Suprapubic skin (tissue), 4 donors: ENCODE data around the gene NEFH. TPM values are rescaled to one million over a fixed set of nuclear protein-coding genes. Genes with fewer than 3 reads are reported as not detected.

ENCODE experiments used
- DNase-seq, 2 donors: peaks; one replicate each; pipeline ENCODE4 v3.0.0-alpha.2; 2019; ENCODE audit warnings: low spot score in 2 of 2
- H3K27ac ChIP-seq: fragments of 200-600 bp; sonication (generic); one replicate; pipeline ENCODE4 v1.5.1; 2019
- H3K27me3 ChIP-seq: fragments of 200-600 bp; sonication (generic); one replicate; pipeline ENCODE4 v1.5.1; 2019
- H3K36me3 ChIP-seq: fragments of 200-600 bp; sonication (generic); one replicate; pipeline ENCODE4 v1.5.1; 2019
- H3K4me1 ChIP-seq: fragments of 200-600 bp; sonication (generic); one replicate; pipeline ENCODE4 v1.5.1; 2019
- H3K4me3 ChIP-seq: fragments of 200-600 bp; sonication (generic); one replicate; pipeline ENCODE4 v1.5.1; 2019; ENCODE audit warnings: mild to moderate bottlenecking
- H3K9me3 ChIP-seq: fragments of 200-600 bp; sonication (generic); one replicate; pipeline ENCODE4 v1.5.1; 2019
- EP300 ChIP-seq: sonication (generic); formaldehyde crosslinking; IDR thresholded peaks from one replicate; pipeline ENCODE4 v1.6.1; 2017; ENCODE audit warnings: antibody characterized with exemption
- POLR2A ChIP-seq, 2 donors: fragments of 450-650 bp; IDR thresholded peaks; one replicate each; pipeline ENCODE4 v1.6.1; 2017; ENCODE audit warnings: antibody characterized with exemption in 2 of 2, mild to moderate bottlenecking in 2 of 2, moderate library complexity in 2 of 2
- POLR2AphosphoS5 ChIP-seq, 3 donors: sonication (generic); formaldehyde crosslinking; IDR thresholded peaks; one replicate each; pipeline ENCODE4 v1.6.1; 2017; ENCODE audit warnings: antibody characterized with exemption in 3 of 3
- WGBS: methylation state at CpG from one replicate; pipeline ENCODE4 v1.1.5; 2018; 5-methylcytosine and 5-hydroxymethylcytosine counted together
- total RNA-seq, 4 donors: library from RNA; depleted of rRNA; stranded (reverse); fragments of >200 nt; gene quantifications; one replicate each; pipeline ENCODE4 v1.1.0, GENCODE V29; 2016
- TF ChIP-seq, protein P1 (sequence below), 2 donors: fragments of 200-600 bp in 1 of 2; fragments of 450-650 bp in 1 of 2; sonication (generic) in 1 of 2; IDR thresholded peaks; one replicate each; pipeline ENCODE4 v1.5.1; 2016 to 2019; ENCODE audit warnings: antibody characterized with exemption in 2 of 2, mild to moderate bottlenecking in 1 of 2, moderate library complexity in 1 of 2

Gene NEFH
- total RNA-seq, 4 donors from 2014 or later: 0.26 to 0.51 TPM; not detected in 2

GRCh38 chr22:29463629-29464028 lies 16.4 kb upstream of the NEFH start:
- TF ChIP-seq POLR2A (IDR thresholded peaks at IDR 0.05) (no peak), POLR2AphosphoS5 (IDR thresholded peaks at IDR 0.05) (no peak), EP300 (no peak)
- TF ChIP-seq, protein P1, sequence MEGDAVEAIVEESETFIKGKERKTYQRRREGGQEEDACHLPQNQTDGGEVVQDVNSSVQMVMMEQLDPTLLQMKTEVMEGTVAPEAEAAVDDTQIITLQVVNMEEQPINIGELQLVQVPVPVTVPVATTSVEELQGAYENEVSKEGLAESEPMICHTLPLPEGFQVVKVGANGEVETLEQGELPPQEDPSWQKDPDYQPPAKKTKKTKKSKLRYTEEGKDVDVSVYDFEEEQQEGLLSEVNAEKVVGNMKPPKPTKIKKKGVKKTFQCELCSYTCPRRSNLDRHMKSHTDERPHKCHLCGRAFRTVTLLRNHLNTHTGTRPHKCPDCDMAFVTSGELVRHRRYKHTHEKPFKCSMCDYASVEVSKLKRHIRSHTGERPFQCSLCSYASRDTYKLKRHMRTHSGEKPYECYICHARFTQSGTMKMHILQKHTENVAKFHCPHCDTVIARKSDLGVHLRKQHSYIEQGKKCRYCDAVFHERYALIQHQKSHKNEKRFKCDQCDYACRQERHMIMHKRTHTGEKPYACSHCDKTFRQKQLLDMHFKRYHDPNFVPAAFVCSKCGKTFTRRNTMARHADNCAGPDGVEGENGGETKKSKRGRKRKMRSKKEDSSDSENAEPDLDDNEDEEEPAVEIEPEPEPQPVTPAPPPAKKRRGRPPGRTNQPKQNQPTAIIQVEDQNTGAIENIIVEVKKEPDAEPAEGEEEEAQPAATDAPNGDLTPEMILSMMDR (IDR thresholded peaks at IDR 0.05): no peak
- no peaks in the 10 kb centered on the region for H3K27me3 ChIP-seq
- H3K9me3 ChIP-seq: no peaks in the 10 kb centered on the region
- DNase-seq: no peak
- no CpG with 5 or more reads among the region's 7 CpGs for WGBS
- no peak overlapping the region for H3K27ac ChIP-seq
- H3K4me3 ChIP-seq: no peak overlapping the region
- no peaks in the 10 kb centered on the region for H3K36me3 ChIP-seq
- H3K4me1 ChIP-seq: no peaks in the 10 kb centered on the region

DNA sequence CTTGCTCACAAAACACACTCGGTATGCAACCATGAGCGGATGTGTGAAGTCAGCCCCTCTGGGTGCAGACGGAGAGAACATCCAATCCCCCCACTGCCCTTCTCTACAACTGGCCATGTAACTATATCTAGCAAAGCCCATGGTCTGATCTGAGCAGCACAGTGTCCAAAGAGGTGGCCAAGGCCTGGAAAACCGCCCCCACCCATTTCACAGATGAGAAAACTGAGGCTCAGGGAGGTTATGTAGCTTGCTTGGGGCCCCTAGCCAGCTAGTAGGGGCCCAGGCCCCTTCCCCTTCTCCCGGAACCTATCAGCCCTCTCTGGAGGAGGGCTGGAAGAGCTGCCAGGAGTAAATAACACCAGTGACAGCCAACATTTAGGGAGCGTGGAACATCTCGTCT lies 15.4 kb upstream of the NEFH start:
- 90% methylated on average over 5 of the region's 7 CpGs for WGBS
- H3K4me3 ChIP-seq: no peak overlapping the region
- TF ChIP-seq EP300 (no peak), POLR2A (IDR thresholded peaks at IDR 0.05) (no peak), POLR2AphosphoS5 (IDR thresholded peaks at IDR 0.05) (no peak)
- TF ChIP-seq, protein P1 (IDR thresholded peaks at IDR 0.05): no peak
- H3K36me3 ChIP-seq: no peaks in the 10 kb centered on the region
- no peaks in the 10 kb centered on the region for H3K4me1 ChIP-seq
- H3K27ac ChIP-seq: no peak overlapping the region
- no peaks in the 10 kb centered on the region for H3K9me3 ChIP-seq
- no peak for DNase-seq
- H3K27me3 ChIP-seq: no peaks in the 10 kb centered on the region

GRCh38 chr22:29469755-29470154 lies 10.3 kb upstream of the NEFH start:
- TF ChIP-seq, protein P1 (IDR thresholded peaks at IDR 0.05): no peak
- TF ChIP-seq POLR2AphosphoS5 (IDR thresholded peaks at IDR 0.05): no peak
- no peak for TF ChIP-seq POLR2A (IDR thresholded peaks at IDR 0.05)
- no peak for TF ChIP-seq EP300
- Histone ChIP-seq H3K4me3 (peak overlapping the region; percentile 27), H3K4me1 (peaks cover 9% of the 10 kb centered on the region), H3K9me3 (no peaks in the 10 kb centered on the region), H3K36me3 (no peaks in the 10 kb centered on the region), H3K27me3 (peaks cover 13% of the 10 kb centered on the region), H3K27ac (no peak overlapping the region)
- WGBS: 58% methylated on average over 9 of the region's 9 CpGs
- no peak for DNase-seq

- WGBS: 41% methylated on average over 17 of the region's 54 CpGs
- no peak for TF ChIP-seq POLR2A (IDR thresholded peaks at IDR 0.05)
- TF ChIP-seq, protein P1 (IDR thresholded peaks at IDR 0.05): peak; percentile 40 to 92
- TF ChIP-seq POLR2AphosphoS5 (IDR thresholded peaks at IDR 0.05): no peak
- Histone ChIP-seq H3K27ac (no peak overlapping the region), H3K36me3 (no peaks in the 10 kb centered on the region), H3K9me3 (no peaks in the 10 kb centered on the region), H3K4me3 (peak overlapping the region; percentile 27), H3K4me1 (peaks cover 9% of the 10 kb centered on the region), H3K27me3 (peaks cover 13% of the 10 kb centered on the region)
- no peak for DNase-seq
These were observed 9.7 kb upstream of the NEFH start for GRCh38 chr22:29470159-29470855.

DNA sequence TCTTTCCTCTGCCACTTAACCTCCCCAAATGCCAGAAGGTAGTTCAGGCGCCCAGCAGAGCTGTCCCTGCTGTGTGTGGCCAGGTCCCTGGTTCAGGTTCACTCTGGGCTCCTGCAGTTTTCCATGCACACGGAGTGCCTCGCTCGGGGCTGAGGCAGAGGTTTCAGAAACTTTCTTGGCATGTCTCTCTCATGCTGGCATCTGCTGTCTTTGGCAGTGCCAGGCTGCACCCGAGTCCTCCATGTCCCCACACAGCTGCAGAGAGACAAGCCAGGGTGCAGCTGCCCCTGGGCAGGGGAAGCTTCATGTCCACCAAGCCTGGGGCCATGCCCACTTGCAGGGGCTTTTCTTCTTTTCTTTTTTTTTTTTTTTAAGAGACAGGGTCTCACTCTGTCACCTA lies 7.0 kb upstream of the NEFH start:
- TF ChIP-seq POLR2A (IDR thresholded peaks at IDR 0.05) (no peak), POLR2AphosphoS5 (IDR thresholded peaks at IDR 0.05) (no peak), EP300 (no peak)
- TF ChIP-seq, protein P1 (IDR thresholded peaks at IDR 0.05): no peak
- WGBS: 48% methylated on average over 5 of the region's 5 CpGs
- no peaks in the 10 kb centered on the region for H3K36me3 ChIP-seq
- peaks cover 17% of the 10 kb centered on the region for H3K27me3 ChIP-seq
- peaks cover 11% of the 10 kb centered on the region for H3K4me1 ChIP-seq
- no peaks in the 10 kb centered on the region for H3K9me3 ChIP-seq
- no peak overlapping the region for H3K4me3 ChIP-seq
- H3K27ac ChIP-seq: no peak overlapping the region
- no peak for DNase-seq
